ENCODE data around the gene ITGB2. TPM values are rescaled to one million over a fixed set of nuclear protein-coding genes. Genes with fewer than 3 reads are reported as not detected.

Gene ITGB2
- total RNA-seq, 1 experiment from 2014 or later: 1.5 TPM

DNA sequence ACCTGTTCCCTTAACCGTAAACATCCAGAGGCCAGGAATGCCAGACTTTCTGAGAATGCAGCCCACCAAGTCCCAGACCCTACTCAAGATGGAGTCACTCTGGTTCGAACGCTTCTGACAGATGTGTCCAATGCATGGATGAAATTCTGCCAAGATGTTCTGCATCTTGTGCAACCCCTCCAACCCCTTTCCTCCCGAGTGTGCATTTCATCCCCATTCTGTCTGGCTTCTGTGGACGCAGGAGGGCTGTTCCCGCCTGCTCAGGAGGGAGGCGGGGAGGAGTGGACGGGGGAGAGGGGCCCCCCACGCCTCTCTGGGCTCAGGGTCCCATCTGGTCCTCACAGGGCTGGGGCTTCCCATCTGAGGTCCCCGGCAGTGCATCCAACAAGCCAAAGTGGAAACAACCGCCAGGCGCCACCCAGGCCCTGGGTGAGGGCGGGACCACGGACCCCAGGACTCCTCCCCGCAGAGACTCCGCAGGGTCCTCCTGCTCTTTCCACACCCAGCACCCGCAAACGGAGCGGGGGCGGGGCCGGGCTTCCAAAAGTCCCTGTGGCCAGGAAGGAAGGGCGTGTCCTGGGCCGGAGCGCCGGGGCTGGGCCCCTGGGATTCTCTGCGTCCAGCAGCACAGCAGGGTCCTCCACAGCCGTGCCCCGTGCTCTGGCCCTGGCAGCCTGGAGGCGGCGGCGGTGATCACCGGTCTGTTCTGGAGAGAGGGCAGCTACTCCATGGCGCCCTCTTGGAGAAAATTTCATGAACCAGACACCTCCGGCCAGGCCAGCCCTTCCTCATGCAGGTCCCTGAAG, 75.1 kb downstream of the ITGB2 start (continued):
- TF ChIP-seq, protein P1, sequence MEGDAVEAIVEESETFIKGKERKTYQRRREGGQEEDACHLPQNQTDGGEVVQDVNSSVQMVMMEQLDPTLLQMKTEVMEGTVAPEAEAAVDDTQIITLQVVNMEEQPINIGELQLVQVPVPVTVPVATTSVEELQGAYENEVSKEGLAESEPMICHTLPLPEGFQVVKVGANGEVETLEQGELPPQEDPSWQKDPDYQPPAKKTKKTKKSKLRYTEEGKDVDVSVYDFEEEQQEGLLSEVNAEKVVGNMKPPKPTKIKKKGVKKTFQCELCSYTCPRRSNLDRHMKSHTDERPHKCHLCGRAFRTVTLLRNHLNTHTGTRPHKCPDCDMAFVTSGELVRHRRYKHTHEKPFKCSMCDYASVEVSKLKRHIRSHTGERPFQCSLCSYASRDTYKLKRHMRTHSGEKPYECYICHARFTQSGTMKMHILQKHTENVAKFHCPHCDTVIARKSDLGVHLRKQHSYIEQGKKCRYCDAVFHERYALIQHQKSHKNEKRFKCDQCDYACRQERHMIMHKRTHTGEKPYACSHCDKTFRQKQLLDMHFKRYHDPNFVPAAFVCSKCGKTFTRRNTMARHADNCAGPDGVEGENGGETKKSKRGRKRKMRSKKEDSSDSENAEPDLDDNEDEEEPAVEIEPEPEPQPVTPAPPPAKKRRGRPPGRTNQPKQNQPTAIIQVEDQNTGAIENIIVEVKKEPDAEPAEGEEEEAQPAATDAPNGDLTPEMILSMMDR (IDR thresholded peaks at IDR 0.05 in 2 of 3, conservative IDR thresholded peaks at IDR 0.05 in 1 of 3; ENCODE audit: borderline replicate concordance in 1 of 3, insufficient read depth in 1 of 3, low read depth in 2 of 3, low read length in 2 of 3): peak; percentile 42 to 52 (median 49); a peak in 5 of 6 replicates
- TF ChIP-seq POLR2A (IDR thresholded peaks at IDR 0.05; ENCODE audit: borderline replicate concordance, extremely low read depth, insufficient read depth, insufficient read length) (no peak), ZFX (IDR thresholded peaks at IDR 0.05) (no peak), YY1 (IDR thresholded peaks at IDR 0.05; ENCODE audit: extremely low read depth, insufficient replicate concordance, low read depth, low read length) (no peak), SIN3A (IDR thresholded peaks at IDR 0.05; ENCODE audit: low read depth) (no peak)

DNA sequence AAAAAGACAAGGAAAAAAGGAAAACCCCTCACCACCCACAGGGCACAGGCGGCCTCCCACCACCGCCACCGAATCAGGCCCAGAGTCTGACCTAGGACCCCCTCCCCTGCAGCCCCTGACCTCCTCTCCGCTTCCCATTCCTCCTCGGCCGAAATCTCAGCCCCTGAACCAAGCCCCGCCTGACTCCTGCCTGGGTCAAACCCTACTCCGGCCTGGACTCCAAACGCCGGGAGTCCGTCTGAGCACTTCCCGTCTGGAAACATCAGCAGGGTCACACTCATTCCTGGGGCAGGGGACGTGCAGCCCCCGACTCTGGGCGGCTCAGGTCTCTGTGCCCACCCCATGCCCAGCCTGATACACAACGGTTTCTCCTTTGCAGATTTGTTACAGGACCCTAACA, 76.4 kb downstream of the ITGB2 start:
- H3K79me2 ChIP-seq (ENCODE audit: insufficient read depth, low read length): no peaks in the 10 kb centered on the region
- no peak overlapping the region for H3K27ac ChIP-seq (ENCODE audit: low read depth, low read length)
- H3K9me3 ChIP-seq (ENCODE audit: control insufficient read depth in 1 of 2, insufficient read depth in 1 of 2, low read depth in 1 of 2, low read length in 2 of 2): no peaks in the 10 kb centered on the region
- TF ChIP-seq CBX3 (IDR thresholded peaks at IDR 0.05; ENCODE audit: low read depth): no peak
- TF ChIP-seq EZH2 (IDR thresholded peaks at IDR 0.05): no peak
- no peak for TF ChIP-seq YY1 (IDR thresholded peaks at IDR 0.05; ENCODE audit: extremely low read depth, insufficient replicate concordance, low read depth, low read length)
- no peak for TF ChIP-seq ZNF274 (IDR thresholded peaks at IDR 0.05; ENCODE audit: low read depth, low read length)
- no peak for TF ChIP-seq SRF (IDR thresholded peaks at IDR 0.05; ENCODE audit: low read depth)
- TF ChIP-seq, protein P2, sequence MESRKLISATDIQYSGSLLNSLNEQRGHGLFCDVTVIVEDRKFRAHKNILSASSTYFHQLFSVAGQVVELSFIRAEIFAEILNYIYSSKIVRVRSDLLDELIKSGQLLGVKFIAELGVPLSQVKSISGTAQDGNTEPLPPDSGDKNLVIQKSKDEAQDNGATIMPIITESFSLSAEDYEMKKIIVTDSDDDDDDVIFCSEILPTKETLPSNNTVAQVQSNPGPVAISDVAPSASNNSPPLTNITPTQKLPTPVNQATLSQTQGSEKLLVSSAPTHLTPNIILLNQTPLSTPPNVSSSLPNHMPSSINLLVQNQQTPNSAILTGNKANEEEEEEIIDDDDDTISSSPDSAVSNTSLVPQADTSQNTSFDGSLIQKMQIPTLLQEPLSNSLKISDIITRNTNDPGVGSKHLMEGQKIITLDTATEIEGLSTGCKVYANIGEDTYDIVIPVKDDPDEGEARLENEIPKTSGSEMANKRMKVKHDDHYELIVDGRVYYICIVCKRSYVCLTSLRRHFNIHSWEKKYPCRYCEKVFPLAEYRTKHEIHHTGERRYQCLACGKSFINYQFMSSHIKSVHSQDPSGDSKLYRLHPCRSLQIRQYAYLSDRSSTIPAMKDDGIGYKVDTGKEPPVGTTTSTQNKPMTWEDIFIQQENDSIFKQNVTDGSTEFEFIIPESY (IDR thresholded peaks at IDR 0.05; ENCODE audit: extremely low read depth, insufficient replicate concordance, low read length): no peak
- TF ChIP-seq RAD21 (IDR thresholded peaks at IDR 0.05; ENCODE audit: low read depth): no peak
- no peak for TF ChIP-seq ZFX (IDR thresholded peaks at IDR 0.05)
- TF ChIP-seq CEBPB (IDR thresholded peaks at IDR 0.05; ENCODE audit: low read depth): no peak
- no peak for TF ChIP-seq ELF1 (IDR thresholded peaks at IDR 0.05; ENCODE audit: borderline replicate concordance, low read depth)
- TF ChIP-seq JUND (IDR thresholded peaks at IDR 0.05): no peak
- TF ChIP-seq, protein P1 (IDR thresholded peaks at IDR 0.05 in 2 of 3, conservative IDR thresholded peaks at IDR 0.05 in 1 of 3; ENCODE audit: borderline replicate concordance in 1 of 3, insufficient read depth in 1 of 3, low read depth in 2 of 3, low read length in 2 of 3): no peak
- no peak for ATAC-seq
- no peaks in the 10 kb centered on the region for H3K27me3 ChIP-seq (ENCODE audit: insufficient read depth, low read length)
- H3K4me1 ChIP-seq (ENCODE audit: control insufficient read depth in 1 of 2, insufficient read depth in 2 of 2, low read length in 2 of 2): peaks cover 10 to 17% of the 10 kb centered on the region in 2 experiments; a peak in 3 of 4 replicates
- intact Hi-C loops (cut with micrococcal nuclease): no loop called here
- H3K4me3 ChIP-seq (replicated peaks in 1 of 2; ENCODE audit: low read depth in 1 of 2, low read length in 2 of 2): no peak overlapping the region
- no peak overlapping the region for H3K9ac ChIP-seq (ENCODE audit: low read length)
- no peaks in the 10 kb centered on the region for H3K9me2 ChIP-seq (ENCODE audit: insufficient read depth)
- ChIA-PET POLR2A (no interaction called here), CTCF (no interaction called here), RAD21 (ENCODE audit: low non-redundant PET in 1 of 2, low total read pairs in 2 of 2, uncharacterized antibody in 2 of 2, unreplicated experiment in 2 of 2) (no interaction called here)
- H4K20me1 ChIP-seq (ENCODE audit: insufficient read depth): no peaks in the 10 kb centered on the region
- BruUV-seq (replicated peaks): no TSS peak
- H3K4me2 ChIP-seq (ENCODE audit: low read length): no peak overlapping the region
- H2AFZ ChIP-seq (ENCODE audit: low read depth, low read length, poor library complexity, severe bottlenecking): no peak overlapping the region
- DNase-seq (ENCODE audit: low read depth, low spot score): no peak
- H3K36me3 ChIP-seq (ENCODE audit: control insufficient read depth in 1 of 2, insufficient read depth in 2 of 2, low read length in 2 of 2): no peaks in the 10 kb centered on the region
